ENCODE data around the gene ABCF3.

- TF ChIP-seq CTCF (conservative IDR thresholded peaks at IDR 0.05) (no peak), ZFX (IDR thresholded peaks at IDR 0.05) (no peak)
Observed at GRCh38 chr3:184236636-184237035, 50.6 kb downstream of the ABCF3 start.

Data from C4-2B (cell line).